NCI-H526 (cell line): ENCODE data around the gene HIP1R.
"Not testable (repeated sequence)": the region's sequence is repeated elsewhere in the genome, so short reads cannot be mapped to it uniquely, and the experiment has no call there.

Experiments used
- DNase-seq, 2 experiments: peaks; one replicate each; lab custom pipeline; 2025; lab: John Stamatoyannopoulos, UW

The HIP1R gene, protein sequence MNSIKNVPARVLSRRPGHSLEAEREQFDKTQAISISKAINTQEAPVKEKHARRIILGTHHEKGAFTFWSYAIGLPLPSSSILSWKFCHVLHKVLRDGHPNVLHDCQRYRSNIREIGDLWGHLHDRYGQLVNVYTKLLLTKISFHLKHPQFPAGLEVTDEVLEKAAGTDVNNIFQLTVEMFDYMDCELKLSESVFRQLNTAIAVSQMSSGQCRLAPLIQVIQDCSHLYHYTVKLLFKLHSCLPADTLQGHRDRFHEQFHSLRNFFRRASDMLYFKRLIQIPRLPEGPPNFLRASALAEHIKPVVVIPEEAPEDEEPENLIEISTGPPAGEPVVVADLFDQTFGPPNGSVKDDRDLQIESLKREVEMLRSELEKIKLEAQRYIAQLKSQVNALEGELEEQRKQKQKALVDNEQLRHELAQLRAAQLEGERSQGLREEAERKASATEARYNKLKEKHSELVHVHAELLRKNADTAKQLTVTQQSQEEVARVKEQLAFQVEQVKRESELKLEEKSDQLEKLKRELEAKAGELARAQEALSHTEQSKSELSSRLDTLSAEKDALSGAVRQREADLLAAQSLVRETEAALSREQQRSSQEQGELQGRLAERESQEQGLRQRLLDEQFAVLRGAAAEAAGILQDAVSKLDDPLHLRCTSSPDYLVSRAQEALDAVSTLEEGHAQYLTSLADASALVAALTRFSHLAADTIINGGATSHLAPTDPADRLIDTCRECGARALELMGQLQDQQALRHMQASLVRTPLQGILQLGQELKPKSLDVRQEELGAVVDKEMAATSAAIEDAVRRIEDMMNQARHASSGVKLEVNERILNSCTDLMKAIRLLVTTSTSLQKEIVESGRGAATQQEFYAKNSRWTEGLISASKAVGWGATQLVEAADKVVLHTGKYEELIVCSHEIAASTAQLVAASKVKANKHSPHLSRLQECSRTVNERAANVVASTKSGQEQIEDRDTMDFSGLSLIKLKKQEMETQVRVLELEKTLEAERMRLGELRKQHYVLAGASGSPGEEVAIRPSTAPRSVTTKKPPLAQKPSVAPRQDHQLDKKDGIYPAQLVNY

DNA sequence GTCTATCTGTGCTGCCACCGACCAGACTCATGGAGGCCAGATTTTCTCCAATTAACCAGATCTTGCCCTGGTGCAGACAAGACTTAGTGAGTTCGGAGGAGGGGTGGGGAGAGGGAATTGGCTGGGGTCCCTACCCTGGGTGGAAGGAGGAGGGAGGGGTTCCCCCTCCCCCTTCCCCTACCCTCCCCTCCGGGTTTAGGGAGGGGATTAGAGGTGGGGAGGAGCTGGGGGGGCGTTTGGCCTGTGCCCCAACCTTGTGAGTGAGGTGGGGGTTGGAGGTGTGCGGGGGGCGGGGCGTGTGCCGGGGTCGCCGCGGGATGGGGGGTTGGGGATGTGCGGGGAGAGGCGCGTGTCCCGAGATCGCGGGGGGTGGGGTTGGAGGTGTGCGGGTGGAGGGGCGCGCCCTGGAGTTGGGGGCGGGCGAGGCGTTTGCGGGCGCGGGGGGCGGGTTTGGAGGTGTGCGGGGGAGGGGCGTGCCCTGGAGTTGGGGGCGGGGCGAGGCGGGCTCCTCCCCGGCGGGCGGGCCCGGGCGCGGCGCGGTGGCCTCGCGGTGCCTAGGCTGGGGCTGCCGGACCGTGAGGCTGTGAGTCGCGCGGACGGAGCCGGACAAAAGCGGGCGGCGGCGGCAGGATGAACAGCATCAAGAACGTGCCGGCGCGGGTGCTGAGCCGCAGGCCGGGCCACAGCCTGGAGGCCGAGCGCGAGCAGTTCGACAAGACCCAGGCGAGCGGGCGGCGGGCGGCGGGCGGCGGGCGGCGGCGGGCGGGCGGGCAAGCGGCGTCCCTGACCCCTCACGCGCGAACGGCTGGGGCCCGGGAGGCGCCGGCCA, at the start of gene HIP1R:
HIP1R (plus strand) TSS at position 537 of the 829 bp plus-strand sequence; CDS start at position 631, 94 bp downstream.
- peak in 1 of 2 experiments; percentile 73 for DNase-seq

DNA sequence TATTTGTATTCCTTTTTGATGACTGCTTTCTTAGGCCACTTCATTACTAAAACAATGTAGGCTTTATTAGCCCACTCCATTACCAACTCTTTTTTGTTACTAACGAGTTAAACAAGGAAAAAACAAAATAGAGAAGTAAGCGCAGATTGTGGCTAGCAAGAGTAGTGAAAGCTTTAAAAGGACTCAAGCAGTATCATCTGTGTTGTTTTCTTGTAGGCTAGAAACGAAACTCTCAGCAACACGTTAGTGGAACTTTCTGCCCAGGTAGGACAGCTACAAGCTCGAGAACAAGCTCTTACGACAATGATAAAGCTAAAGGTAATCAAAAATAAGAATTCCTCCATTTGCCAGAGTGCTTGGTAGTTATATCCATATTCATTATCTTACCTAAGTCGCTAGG, 49.8 kb upstream of the HIP1R start:
- no peak for DNase-seq

DNA sequence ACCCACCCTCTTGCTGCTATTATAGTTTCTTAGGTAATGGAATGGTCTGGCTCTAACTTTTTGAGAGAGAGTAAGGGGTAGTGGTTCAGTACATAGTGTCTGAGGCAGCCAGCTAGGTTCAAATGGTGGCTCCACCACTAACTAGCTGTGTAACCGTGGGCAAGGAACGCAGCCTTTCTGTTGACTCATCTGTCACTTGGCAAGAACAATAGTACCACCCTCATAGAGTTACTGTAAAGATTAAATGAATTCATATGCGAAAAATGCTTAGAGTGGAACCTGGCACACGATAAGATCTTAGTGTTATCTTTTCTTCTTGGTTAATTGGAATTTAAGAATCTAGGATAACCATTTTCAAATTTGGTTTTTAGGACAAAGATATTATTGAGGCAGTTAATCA, 46.9 kb upstream of the HIP1R start:
- DNase-seq = no peak

DNA sequence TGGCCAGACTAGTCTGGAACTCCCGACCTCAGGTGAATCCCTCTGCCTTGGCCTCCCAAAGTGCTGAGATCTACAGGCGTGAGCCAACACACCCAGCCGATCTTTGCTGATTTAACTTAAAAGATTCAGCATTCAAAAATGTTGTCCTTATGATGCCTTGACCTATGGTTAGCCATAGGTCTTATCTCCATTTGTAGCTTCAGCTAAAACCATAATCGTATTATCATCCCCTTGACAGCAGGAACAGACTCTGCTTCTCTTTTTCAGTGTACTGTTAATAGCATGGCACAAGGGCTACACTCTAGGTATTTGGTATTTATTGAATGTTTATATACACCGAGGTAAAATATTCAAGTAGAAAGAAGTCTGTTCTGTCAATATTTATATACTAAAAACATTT, 45.6 kb upstream of the HIP1R start:
- DNase-seq = no peak

DNA sequence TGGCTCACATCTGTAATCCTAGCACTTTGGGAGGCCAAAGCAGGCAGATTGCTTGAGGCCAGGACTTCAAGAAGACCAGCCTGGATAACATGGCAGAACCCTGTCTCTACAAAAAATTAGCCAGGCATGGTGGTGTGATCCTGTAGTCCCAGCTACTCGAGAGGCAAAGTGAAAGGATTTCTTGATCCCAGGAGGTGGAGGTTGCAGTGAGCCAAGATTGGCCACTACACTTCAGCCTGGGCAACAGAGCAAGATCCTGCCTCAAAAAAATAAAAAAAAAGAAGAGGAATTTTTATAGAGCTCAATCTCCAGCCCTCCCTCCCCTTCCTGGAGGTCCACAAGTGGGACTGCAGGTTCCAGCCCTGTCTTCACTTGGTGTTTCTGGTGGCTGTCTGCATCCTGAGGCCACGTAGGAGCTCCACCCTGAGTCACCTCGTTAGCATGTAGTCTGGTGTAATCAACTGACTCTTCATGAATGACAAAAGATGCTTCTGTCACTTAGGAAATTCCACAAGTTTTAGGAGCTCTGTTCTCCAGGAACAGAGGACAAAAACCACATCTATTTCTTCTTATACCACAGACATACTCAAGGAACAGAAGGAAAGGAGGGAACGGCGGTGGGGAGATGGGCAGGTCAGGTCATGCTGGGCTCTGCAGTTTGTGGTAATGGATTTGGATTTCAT, 44.7 kb upstream of the HIP1R start:
- no peak for DNase-seq

DNA sequence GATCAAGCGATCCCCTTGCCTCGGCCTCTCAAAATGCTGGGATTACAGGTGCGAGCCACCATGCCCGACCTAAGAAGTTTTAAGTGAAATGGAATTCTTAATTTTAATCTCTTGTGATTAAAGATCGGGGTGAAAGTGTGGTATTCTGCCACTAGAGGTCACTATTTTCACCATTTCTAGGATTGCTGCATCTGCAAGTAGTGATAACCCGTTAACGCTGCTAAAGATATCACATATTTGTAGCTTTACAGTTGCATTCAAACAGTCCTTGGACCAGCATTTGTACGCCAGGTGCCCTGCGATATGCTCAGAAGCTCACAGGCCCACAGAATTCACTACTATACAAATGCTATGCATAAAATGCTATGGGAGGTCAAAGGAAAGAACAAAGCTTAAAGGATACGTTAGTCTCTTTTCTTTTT, 41.6 kb upstream of the HIP1R start:
- peak; percentile 49 to 77 for DNase-seq

DNA sequence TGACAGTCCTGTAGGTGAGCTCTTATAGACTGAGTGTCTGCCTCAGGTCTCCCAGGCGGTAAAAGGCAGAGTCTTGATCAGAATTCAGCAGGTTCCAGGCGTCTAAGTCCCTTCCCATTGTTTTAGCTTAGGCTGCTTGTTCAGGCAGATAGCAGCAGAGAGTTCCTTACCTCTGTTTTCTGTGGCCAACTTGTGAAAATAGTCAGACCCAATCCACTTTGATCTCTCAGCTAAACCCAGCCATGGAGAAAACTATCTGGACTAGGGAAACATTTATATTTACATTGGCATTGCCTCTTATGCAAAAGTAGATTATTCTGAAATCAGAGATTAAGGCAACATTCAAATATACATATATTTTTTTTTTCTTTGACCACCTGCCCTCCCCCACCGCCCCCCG, 39.5 kb upstream of the HIP1R start:
- peak in 1 of 2 experiments; percentile 14 for DNase-seq

DNA sequence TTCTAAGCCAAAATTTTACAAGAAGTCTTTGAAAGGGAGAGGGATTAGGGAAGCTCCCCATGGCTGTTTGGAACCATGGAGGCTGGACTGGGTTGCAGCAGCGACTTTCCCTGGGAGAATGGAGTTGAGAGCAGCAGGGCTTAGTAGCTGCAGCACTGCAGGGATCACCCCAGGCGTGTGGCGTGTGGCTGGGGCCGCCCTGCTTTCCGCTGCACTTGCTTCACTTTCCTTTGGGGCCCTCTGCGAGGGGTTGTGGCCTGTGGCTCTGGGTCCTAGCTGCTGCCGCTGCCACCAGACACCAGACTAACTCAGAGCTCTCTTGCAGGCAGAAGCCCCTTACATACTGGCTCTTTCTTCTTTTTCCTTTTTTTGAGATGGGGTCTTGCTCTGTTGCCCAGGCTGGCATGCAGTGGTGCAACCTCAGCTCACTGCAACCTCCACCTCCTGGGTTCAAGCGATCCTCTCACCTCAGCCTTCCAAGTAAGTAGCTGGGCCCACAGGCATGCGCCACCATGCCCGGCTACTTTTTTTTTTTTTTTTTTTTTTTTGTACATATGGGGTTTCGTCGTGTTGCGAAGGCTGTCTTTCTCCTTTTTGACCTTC, 35.5 kb upstream of the HIP1R start:
- DNase-seq = no peak

DNA sequence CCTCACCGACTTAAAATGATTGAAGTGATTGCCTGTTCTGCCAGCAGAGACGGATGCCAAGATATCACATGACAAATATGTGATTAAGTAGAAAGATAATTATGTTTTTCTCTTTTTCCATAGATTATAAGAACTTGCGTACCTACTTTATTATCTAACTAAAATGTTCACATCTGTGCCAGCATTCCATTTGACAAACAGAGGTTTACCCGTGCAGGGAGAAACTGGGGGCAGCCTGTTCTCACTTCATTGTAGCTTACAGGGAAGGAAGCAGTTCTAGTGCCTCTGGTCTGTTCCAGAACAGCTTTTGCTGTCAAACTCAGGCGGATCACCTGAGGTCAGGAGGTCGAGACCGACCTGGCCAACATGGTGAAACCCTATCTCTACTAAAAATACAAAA, 31.3 kb upstream of the HIP1R start:
- no peak for DNase-seq

DNA sequence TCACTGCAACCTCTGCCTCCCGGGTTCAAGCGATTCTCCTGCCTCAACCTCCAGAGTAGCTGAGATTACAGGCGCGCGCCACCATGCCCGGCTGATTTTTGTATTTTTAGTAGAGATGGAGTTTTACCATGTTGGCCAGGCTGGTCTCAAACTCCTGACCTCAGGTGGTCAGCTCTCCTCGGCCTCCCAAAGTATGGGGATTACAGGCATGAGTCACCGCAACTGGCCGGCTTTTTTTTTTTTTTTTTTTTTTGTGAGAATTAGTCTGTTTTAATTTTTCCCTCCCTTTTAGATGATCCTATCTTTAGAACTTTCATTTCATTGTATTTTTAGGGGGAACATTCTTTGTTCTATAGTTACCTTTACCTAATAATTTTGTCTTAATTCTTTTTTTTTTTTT, 30.3 kb upstream of the HIP1R start:
- DNase-seq = not testable (repeated sequence)

DNA sequence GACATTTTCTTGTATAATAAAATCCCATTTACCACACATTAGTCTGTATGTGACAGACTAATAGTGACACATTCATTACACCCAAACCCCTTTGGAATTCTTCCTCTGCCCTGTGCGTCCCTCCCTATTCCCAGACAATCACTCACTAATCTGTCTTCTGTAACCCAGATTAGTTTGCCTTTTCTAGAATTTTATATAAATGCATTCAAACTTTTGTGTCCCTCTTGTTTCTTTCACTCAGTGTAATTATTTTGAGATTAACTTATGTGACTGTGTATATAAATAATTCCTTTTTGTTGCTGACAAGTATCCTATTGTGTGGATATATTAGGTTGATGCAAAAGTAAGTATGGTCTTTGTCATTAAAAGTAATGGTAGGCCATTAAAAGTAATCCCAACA, 27.6 kb upstream of the HIP1R start:
- no peak for DNase-seq

DNA sequence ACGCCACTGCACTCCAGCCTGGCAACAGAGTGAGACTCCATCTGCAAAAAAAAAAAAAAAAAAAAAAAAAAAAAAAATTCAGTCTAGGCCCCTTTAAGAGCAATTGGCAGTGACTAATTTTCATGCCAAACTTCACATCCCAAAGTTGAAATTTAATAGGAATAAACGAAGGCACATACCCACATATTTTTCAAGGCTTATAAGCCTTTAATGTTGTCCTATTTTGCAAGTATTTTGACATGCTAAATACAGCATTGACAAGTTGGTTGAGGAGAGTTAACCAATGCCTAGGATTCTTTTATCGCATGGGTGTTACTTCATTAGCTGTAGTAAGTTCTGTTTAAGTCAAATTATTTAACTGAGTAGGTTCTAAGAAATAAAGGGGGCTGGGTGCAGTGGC, 23.5 kb upstream of the HIP1R start:
- DNase-seq = no peak

DNA sequence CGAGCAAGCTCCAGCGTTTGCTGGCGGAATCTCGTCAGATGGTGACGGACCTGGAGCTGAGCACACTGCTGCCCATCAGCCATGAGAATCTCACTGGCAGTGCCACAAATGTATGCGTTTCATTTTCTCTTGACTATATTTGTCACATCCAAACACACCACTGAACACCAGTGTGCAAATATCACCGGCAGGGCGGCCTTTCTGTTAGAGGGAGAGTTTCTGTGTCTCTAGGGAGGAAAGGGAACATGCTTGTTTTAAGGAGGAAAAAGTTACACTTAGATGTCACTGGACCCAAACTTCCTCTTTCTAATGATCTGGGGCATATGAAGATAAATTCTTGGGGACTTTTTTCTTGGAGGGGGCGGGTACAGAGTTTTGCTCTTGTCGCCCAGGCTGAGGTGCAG, 21.9 kb upstream of the HIP1R start:
- no peak for DNase-seq

DNA sequence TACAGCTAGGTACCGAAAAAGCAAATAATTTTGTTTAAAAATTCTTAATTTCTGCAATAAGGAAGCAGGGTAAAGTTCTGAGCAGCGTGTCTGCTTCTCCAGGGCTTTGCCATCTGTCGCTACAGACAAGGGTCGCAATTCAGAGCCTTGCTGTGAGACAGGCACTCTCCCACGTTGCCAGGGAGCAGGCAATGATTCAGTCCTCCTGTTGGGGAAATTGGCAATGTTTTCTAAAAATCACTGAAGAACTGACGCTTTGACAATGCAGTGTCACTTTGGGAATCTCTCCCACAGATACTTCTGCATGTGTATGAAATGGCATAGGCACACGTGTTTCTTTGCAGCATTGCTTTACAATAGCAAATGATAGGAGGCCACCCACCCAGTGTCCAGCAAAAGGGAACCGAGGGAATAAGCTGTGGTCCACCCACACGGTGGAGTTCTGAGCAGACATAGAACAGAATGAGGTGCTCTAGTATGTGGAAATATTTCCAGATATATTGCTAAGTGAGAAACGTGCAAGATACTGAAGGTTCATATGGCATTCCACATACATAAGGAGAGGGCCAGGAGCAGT, 16.0 kb upstream of the HIP1R start:
- DNase-seq = no peak

DNA sequence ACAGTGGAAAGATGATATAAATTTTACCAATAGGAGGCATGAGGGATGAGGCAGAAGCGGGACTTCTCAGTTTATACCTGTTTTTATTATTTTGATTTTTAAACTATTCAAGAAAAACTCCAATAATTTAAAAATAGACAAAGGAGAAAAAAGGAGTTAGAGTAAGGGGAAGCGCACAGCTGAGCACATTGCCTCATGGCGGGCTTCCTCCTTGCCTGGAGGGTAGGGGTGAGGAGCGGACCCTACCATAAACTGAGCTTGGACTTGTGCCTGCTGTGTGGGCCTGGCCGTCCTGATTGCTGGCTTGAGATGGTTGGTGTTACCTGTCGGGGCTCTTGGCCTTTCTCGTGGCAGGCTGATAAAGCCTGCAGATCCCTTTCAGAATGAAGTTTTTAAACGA, 15.1 kb upstream of the HIP1R start:
- no peak for DNase-seq

DNA sequence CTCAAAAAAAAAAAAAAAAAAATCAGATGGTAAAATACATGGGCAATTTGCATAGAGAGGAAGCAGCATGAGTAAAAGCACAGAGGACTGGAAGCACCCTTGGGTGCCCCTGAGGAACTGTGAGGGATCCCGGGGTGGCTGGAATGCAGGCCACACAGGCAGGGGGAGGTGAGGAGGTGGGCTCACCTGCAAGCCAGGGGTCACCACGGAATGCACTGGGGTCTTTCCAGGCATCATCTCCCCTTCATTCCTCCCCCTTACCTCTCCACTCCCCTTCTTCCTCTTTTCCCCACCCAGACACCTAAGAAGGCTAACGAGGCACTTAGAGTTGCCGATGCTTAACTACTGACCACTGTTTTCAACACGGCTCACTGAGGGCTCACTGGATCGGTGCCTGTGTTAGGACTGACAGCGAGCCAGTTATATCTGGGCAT, 14.4 kb upstream of the HIP1R start:
- DNase-seq = peak in 1 of 2 experiments; percentile 32

DNA sequence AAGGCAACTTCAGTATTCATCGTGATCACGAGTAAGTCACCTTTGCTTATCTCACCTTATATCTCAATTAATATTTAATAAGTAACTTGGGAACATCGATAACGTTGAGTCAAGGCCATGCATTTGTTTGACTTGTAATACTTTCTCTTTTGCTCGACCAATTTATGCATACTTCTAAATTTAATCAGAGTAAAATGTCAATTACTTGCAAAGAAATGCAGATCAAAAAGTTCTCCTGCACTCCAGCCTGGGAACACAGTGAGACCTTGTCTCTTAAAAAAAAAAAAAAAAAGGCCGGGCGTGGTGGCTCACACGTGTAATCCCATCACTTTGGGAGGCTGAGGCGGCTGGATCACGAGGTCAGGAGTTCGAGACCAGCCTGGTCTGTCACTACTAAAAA, 11.8 kb upstream of the HIP1R start:
- no peak for DNase-seq

DNA sequence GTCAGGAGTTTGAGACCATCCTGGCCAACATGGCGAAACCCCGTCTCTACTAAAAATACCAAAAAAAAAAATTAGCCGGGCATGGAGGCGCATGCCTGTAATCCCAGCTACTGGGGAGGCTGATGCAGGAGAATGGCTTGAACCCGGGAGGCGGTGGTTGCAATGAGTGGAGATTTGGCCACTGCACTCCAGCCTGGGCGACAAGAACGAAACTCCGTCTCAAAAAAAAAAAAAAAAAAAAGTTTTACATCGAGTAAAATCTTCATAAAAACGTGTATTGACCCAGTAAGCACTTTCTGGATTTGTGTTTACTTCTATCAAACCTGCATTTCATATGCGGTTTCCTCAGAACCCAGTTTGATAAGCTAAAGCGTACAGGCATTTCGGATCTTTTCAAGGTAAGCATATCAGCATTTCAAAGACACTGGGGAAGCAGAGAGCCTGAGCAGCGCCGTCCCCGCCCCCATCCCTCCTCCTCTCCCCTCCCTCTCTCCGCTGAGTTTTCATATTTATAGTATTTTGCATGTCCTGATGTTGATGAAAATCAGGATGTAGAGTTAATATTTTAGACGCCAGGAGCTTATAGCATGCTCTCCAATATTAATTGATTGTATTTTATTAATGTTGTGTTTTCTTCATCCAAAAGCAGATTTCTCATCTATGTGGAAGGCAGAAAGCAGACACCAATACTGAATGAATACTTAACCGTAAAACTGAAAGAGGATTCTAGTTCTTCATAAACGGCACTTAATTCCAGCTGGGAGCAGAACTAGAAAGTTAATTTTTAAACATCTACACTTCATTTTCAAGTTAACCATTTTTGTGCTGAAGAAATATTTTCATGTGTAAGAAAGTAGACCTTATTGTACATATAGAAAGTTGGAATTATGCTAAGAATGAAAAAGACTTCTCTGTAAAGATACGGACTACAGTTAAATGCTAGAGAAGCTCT, 9.2 kb upstream of the HIP1R start:
- DNase-seq = peak; percentile 56 to 75

DNA sequence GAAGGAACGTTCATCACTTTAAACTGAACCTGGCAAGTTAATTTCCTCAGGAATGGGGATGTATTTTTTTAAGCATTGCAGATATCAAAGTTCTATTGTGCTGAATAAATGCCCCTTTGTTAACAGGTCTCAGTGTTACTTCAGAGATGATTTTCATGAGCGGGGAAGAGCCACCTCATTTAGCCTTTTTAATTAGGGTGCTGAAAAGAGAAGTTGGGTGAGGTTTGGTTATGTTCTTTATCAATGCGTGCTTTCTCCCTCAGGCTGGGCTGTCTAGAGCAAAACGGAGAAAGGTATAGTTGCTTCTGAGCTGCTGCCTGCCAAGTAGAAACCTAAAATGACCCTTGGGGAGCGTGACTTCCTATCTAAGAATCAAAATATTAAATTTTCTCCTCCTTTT, 8.0 kb upstream of the HIP1R start:
- DNase-seq = peak; percentile 49 to 75
